Calu3 (cell line): ENCODE measurements around the gene TPPP3. TPM values are rescaled to one million over a fixed set of nuclear protein-coding genes. Genes with fewer than 3 reads are reported as not detected.
A peak's percentile ranks its signal among the peaks of the same experiment; 100 is the strongest.
"Not testable (repeated sequence)": the region's sequence is repeated elsewhere in the genome, so short reads cannot be mapped to it uniquely, and the experiment has no call there.

Source experiments
- BruUV-seq: library from RNA; stranded (reverse); fragments of 400-500 nt; replicated peaks from 2 replicates; lab custom pipeline; 2021; lab: Mats Ljungman, UMichigan
- CTCF ChIA-PET: fragments of 300-600 bp; sonication (Branson Sonifier 250); formaldehyde crosslinking; loops from one replicate; lab custom pipeline; 2022; ENCODE audit warnings: antibody characterized with exemption; lab: Charles Lee
- DNase-seq: peaks from one replicate; pipeline ENCODE4 v3.0.0; 2022
- H3K27ac Mint-ChIP-seq: one replicate; pipeline ENCODE4 v1.8.0; 2022; ENCODE audit warnings: mixed read lengths; ENCODE audit not compliant: unreplicated experiment
- H3K27me3 Mint-ChIP-seq: one replicate; pipeline ENCODE4 v1.8.0; 2022; ENCODE audit warnings: mixed read lengths; ENCODE audit not compliant: unreplicated experiment
- H3K36me3 Mint-ChIP-seq: one replicate; pipeline ENCODE4 v1.8.0; 2022; ENCODE audit warnings: mild to moderate bottlenecking, moderate library complexity, mixed read lengths; ENCODE audit not compliant: insufficient read depth, unreplicated experiment
- H3K4me1 Mint-ChIP-seq: one replicate; pipeline ENCODE4 v1.8.0; 2022; ENCODE audit warnings: mild to moderate bottlenecking, low read depth, mixed read lengths; ENCODE audit not compliant: unreplicated experiment
- H3K4me3 Mint-ChIP-seq: one replicate; pipeline ENCODE4 v1.8.0; 2022; ENCODE audit warnings: mild to moderate bottlenecking, low read depth, moderate library complexity, mixed read lengths; ENCODE audit not compliant: unreplicated experiment
- H3K9me3 Mint-ChIP-seq: one replicate; pipeline ENCODE4 v1.8.0; 2022; ENCODE audit warnings: low read depth, mixed read lengths; ENCODE audit not compliant: unreplicated experiment
- intact Hi-C: fragments of 100-400 bp; cut with micrococcal nuclease; formaldehyde crosslinking; loops from one replicate; pipeline ENCODE4 v1.10.0; 2022; ENCODE audit not compliant: unreplicated experiment
- total RNA-seq: library from RNA; stranded (reverse); gene quantifications from 2 replicates; pipeline ENCODE4 v1.2.3, GENCODE V29; 2022
- TF ChIP-seq, protein P1 (sequence below): fragments of 200-600 bp; IDR thresholded peaks from one replicate; pipeline ENCODE4 v1.8.0; 2022; ENCODE audit warnings: antibody characterized with exemption; ENCODE audit not compliant: unreplicated experiment

Gene TPPP3
- total RNA-seq, 1 experiment from 2014 or later = 8.5 TPM

DNA sequence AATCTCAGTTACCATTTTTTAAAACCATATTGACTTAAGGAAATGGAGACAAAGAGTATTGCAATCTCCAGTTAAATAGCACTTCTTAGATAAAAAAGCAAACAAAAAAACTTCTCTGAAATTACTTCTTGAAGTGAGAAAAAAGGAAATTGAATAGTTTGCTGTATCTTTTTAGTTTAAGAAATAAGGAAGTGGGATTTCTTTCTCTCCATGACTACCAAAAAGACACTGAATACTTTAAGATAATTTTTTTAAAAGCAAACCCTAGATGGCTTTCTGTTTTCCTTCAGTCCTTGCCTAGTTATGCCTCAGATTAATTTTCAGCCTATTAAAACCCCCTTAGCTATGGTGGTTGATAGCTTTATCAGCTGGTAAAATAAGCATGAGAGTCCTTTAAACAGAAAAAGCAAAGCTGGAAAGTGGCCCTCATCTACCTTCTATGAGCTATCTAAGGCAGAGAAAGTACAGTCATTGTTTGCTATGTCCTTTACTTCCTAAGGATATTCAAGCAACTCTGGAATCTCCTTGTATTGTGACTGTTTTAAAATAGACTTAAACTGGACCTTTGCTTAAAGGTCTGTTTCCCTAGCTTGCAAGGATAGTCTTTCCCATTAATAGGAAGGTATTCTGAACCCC lies 28.6 kb downstream of the TPPP3 start:
- H3K36me3 Mint-ChIP-seq = peaks cover 9% of the 10 kb centered on the region
- no TSS peak for BruUV-seq
- peaks cover 43% of the 10 kb centered on the region for H3K4me1 Mint-ChIP-seq
- no peaks in the 10 kb centered on the region for H3K27me3 Mint-ChIP-seq
- TF ChIP-seq, protein P1, sequence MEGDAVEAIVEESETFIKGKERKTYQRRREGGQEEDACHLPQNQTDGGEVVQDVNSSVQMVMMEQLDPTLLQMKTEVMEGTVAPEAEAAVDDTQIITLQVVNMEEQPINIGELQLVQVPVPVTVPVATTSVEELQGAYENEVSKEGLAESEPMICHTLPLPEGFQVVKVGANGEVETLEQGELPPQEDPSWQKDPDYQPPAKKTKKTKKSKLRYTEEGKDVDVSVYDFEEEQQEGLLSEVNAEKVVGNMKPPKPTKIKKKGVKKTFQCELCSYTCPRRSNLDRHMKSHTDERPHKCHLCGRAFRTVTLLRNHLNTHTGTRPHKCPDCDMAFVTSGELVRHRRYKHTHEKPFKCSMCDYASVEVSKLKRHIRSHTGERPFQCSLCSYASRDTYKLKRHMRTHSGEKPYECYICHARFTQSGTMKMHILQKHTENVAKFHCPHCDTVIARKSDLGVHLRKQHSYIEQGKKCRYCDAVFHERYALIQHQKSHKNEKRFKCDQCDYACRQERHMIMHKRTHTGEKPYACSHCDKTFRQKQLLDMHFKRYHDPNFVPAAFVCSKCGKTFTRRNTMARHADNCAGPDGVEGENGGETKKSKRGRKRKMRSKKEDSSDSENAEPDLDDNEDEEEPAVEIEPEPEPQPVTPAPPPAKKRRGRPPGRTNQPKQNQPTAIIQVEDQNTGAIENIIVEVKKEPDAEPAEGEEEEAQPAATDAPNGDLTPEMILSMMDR = no peak
- H3K27ac Mint-ChIP-seq = peak overlapping the region; percentile 78
- CTCF ChIA-PET = interaction anchor here (0.5 to 1.3 kb wide), 8 partner anchors 9 to 105 kb away, joined by 3 to 4 read pairs (median 3); partner anchors contain the start of genes KCTD19 and LRRC36
- H3K9me3 Mint-ChIP-seq = no peaks in the 10 kb centered on the region
- intact Hi-C loops = loop anchor here (5.0 kb wide), 2 partner anchors 33 to 37 kb away; partner anchors contain the start of genes KCTD19 and LRRC36
- H3K4me3 Mint-ChIP-seq = no peak overlapping the region
- no peak for DNase-seq

DNA sequence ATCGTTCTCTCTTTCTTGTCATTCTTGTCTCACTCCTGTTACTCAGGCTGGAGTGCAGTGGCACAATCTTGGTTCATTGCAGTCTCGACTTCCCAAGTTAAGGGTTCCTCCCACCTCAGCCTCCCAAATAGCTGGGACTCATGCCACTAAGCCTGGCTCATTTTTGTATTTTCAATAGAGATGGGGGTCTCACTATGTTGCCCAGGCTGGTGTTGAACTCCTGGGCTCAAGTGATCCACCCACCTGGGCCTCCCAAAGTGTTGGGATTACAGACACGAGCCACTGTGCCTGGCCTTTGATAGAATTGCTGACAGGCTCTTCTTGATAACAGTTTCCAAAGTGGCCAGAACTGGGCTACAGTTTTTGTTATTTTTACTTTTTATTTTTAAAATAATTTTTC lies 32.3 kb downstream of the TPPP3 start:
- no peak for DNase-seq
- H3K27ac Mint-ChIP-seq = no peak overlapping the region
- no peak overlapping the region for H3K4me3 Mint-ChIP-seq
- H3K27me3 Mint-ChIP-seq = no peaks in the 10 kb centered on the region
- intact Hi-C loops = loop anchor here (5.0 kb wide), 2 partner anchors 34 to 36 kb away; partner anchors contain the start of genes KCTD19 and LRRC36
- peaks cover 61% of the 10 kb centered on the region for H3K4me1 Mint-ChIP-seq
- no TSS peak for BruUV-seq
- TF ChIP-seq, protein P1 = no peak
- H3K36me3 Mint-ChIP-seq = peaks cover 9% of the 10 kb centered on the region
- H3K9me3 Mint-ChIP-seq = no peaks in the 10 kb centered on the region
- CTCF ChIA-PET = no interaction called here

DNA sequence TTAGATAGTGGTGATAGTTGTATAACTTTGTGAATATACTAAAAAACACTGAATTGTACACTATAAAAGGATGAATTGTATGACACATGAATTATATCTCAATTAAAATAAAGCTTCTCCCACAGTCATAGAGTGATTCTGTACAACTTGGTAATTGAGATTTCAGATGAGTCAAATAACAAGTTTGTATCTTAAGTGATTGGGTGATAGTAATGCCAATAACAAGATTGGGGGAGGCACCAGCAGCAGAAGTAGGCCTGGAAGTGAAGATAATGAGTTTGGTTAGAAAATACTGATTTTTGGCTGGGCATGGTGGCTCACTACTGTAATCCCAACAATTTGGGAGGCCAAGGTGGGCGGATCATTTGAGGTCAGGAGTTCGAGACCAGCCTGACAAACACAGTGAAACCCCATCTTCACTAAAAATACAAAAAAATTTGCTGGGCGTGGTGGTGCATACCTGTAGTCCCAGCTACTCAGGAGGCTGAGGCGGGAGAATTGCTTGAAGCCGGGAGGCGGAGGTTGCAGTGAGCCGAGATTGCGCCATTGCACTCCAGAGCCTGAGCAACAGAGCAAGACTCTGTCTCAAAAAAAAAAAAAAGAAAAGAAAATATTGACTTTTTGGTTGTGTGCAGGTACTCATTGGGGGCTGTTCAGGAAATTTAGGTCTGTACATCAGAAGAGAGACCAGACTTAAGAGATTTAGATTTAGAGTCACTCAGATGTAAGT lies 33.6 kb downstream of the TPPP3 start:
- H3K36me3 Mint-ChIP-seq, CTCF ChIA-PET, BruUV-seq, H3K4me3 Mint-ChIP-seq, DNase-seq, H3K27me3 Mint-ChIP-seq, H3K9me3 Mint-ChIP-seq, H3K27ac Mint-ChIP-seq: not testable (repeated sequence)
- intact Hi-C loops = loop anchor here (5.0 kb wide), 2 partner anchors 32 to 38 kb away; partner anchors contain the start of genes KCTD19 and LRRC36
- peaks cover 50% of the 10 kb centered on the region for H3K4me1 Mint-ChIP-seq

DNA sequence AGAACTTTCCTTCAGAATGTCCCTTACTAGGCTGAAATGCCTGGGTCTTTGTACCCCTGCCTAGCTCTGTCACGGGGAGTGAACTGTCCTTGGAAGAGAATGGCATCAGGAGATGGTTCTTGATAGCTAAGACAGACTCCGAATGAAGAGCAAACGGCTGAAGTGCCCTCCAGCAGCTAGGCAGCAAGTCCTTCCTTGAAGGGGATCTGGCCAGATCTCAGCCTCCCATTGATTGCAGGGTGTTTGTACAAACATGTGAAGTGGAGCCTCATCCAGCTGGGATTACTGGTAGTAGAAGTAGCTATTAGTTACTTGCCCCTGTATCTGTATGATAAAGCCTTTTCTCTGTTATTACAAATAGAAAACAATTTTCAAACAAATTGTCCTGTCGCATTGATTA lies 35.7 kb downstream of the TPPP3 start:
- no peak overlapping the region for H3K4me3 Mint-ChIP-seq
- peaks cover under 1% of the 10 kb centered on the region for H3K36me3 Mint-ChIP-seq
- H3K27ac Mint-ChIP-seq = no peak overlapping the region
- CTCF ChIA-PET = interaction anchor here (1.9 kb wide), 1 partner anchor 48 kb away, joined by 5 read pairs; no protein-coding TSS in a partner anchor
- TF ChIP-seq, protein P1 = no peak
- H3K4me1 Mint-ChIP-seq = peaks cover 33% of the 10 kb centered on the region
- intact Hi-C loops = no loop called here
- H3K9me3 Mint-ChIP-seq = no peaks in the 10 kb centered on the region
- H3K27me3 Mint-ChIP-seq = no peaks in the 10 kb centered on the region
- no peak for DNase-seq
- no TSS peak for BruUV-seq
